HG03457 (cell line): Measurements from ENCODE around the gene CCDC33.

ENCODE experiments used
- ATAC-seq: cut with Tn5 transposase; IDR thresholded peaks from one replicate; pipeline ENCODE4 v1.9.1; 2021; ENCODE audit warnings: moderate number of reproducible peaks; ENCODE audit not compliant: unreplicated experiment

Gene CCDC33

DNA sequence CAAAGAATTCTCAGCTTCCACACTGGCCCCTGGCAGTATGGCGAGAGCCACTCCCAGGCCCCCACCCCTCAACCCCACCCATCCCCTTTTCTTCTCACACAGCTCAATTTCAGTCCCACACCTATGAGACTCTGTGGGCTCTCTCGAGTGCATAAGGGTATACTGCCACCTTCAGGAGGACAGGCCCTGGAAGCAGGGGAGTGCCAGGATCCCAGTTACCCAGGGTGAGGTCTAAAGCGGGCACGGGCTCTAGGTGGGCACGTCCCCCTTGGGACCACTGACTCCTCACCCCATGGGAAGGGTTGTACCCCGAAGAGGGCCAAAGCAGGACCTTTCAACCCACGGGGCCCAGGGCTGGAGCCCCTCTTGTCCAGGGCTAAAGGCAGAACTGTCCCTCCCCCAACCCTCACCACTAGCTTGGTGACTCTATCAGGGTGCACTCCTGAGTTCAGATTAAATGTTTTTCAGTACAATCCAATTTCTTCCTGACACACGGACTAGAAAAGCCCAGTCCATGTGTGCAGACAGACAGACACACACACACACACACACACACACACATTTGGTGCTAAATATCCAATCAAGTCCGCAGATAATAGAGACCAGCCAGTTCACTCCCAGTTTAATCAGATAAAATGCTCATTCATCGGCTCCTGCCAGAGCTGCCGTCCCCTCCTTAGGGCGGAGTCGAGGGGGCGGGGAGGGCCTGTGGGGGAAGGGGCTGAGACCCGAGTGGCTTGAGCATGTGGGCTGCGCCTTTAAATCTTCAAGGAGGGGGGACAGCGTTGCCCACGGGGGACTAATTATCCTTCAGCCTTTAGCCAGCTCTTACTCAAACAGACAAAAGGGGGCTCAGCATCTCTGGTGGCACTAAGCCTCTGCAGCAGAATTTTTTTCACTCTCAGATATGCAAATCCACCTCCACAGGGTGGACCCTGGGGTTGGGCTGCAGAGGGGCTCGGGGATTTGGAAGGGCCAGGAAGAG lies 72.0 kb downstream of the CCDC33 start:
- no peak for ATAC-seq

DNA sequence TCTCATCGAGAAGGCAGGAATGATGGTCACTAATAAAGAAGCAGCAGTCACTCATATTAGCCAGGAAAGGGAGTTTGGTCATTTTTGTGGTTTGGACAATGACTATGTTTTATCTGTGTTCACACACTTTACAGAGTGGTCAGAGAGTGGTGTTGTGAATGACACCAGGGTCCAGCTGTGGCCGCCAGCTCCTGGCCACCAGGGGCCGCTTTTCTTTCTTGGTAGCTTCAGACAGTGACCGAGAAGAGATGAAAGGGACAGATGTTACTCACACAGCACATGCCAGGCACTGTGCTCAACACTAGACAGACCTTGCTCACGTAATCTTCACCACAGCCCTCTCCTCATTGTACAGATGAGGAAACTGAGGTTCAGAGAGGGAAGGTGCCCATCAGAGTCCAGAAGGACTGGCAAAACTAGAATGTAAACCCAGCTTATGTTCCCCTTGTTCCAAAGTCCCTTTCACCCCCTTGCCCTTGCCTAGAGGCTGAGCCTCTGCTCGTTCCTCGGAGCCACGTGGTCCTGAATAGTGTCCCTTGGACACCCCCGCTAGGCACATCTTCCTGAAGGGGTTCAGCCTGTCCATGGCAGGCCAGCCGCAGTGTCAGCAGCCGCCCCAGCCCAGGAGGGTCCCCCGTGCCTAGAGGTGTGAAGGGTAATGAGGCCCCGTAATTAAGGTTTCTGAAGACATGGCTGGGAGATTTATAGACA lies 75.8 kb downstream of the CCDC33 start:
- no peak for ATAC-seq

DNA sequence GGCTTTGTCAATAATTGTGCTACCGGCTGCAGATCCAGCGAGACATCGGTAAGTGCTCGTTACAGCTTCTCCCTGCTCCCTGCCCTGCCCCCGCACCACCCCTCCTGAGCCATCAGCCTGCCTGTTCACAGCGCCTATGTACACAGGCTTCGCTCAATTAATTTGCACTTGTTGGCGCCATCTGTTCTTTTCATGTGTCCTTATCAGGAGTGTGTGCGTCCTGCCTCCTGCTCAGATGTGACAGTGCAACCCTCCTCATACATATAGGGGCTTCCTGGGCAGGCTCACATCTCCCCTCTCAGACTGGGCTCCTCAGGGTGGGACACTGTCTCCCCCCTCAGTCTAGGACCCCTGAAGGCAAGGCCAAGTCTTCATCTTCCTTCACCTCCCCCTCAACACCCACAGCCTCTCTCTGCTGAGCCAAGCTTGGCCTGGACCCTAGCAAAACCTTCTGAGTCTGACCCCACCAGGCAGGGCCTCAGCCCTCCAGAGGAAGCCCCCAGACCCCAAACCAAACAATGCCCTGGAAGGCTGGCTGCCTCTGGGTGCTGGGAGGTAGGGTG lies 76.4 kb downstream of the CCDC33 start:
- ATAC-seq = no peak

DNA sequence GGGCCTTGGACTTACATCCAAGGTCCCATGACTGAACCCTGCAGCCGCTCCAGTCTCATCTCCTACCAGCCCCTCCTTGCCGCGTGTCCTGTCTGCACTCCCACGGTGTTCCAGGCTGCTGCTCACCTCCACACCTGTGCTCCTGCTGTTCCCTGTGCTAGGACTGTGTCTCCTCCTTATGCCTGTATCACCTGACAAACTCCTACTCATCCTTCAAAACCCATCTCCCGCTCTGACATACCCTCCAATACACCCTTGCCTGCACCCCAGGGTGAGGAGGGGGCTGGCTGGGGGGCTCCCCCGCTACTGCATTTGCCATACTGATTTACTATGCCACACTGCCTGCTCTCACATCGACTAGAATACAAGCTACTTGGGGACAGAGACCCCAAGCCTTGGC lies 77.8 kb downstream of the CCDC33 start:
- no peak for ATAC-seq

DNA sequence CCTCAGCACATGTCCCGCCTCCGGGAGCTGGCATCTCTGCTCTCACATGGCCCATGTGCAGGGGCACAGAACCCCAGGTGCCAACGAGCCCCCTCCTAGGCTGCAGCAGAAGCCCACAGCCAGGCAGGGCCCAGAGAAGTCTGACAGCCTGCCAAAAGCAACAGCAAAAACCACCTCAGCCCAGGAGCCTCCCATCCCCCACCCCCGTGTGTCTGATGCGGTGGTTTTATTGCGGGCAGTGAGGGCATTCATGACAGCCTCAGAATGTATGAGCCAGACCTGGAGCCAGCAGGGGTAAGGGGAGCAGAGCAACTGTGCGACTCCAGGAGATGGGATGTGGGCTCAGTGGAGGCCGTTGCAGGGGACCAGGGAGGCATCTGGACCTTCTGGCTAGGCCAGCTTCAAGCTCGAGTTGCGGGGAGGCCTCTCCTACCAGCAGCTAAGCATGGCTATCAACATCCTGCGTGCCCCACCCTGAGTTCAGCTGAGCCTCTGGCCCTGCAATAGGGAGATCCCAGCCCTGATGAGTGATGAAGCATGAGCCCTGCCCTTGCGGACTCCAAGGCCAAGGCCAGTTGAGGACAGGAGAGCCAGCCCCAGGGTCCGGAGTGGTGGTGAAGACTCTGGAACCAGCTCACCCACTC lies 78.8 kb downstream of the CCDC33 start:
- ATAC-seq = no peak

DNA sequence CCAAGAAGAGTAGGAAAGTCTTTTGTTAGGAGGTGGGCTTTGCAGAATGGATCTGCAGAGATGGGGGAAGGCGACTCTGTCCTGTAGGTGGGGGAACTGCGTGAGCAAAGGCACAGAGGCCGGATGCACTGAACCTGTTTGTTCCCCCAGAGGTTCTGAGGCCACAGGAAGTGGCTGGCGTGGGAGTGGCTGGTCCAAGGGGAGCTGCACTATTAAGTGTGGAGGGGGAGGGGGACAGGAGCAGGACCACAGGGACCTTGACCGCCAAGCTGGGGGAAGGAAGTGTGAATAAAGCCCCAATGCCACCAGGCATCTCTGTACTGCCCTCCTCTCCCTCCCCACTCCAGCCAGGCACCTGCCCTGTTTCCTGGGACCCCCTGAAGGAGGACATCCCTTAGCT lies 79.5 kb downstream of the CCDC33 start:
- no peak for ATAC-seq

DNA sequence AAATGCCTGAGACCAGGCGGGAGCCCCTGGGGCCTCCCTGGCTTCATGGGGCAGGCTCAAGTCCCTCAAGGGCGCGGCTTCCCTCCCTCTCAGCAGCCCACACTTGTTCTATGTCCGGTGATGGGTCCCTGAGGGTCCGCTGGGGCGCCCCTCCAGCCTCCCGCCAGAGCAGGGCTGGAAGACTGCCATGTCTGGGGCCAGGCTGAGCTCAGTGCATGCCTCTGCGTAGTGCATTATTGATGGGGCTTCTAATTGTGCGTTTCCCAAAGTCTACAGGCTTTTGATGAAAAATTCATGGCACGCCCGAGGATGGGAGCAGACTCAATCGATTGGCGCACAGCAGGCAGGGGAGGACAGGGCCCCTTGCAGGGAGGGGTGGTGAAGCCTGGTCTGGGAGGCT lies 80.0 kb downstream of the CCDC33 start:
- no peak for ATAC-seq

DNA sequence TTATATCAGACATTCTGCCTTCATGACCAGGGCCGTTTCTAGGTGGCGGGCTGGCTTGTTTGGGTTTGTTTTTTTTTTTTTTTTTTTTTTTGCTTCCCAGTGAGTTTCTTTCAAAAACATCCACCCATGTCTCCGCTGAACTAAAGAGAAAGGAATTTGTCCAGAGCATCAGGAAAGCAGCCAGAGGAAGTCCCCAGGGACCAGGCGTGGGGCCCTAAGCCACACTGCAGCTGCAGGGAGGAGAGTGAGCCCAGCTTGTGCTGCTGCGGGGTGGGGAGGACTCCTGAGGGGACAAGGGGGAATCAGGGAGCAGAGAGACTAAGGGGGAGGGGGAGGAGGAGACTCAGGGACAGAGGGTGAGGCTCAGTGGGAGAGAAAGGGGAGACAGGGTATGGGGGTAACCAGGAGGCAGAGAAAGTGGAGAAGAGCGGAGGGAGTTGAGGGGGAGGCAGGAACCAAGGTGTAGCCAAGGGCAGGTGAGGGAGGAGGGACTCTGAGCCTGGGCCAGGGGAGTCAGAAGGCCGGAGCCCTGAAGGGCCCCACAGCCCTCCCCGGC lies 81.8 kb downstream of the CCDC33 start:
- ATAC-seq = no peak

DNA sequence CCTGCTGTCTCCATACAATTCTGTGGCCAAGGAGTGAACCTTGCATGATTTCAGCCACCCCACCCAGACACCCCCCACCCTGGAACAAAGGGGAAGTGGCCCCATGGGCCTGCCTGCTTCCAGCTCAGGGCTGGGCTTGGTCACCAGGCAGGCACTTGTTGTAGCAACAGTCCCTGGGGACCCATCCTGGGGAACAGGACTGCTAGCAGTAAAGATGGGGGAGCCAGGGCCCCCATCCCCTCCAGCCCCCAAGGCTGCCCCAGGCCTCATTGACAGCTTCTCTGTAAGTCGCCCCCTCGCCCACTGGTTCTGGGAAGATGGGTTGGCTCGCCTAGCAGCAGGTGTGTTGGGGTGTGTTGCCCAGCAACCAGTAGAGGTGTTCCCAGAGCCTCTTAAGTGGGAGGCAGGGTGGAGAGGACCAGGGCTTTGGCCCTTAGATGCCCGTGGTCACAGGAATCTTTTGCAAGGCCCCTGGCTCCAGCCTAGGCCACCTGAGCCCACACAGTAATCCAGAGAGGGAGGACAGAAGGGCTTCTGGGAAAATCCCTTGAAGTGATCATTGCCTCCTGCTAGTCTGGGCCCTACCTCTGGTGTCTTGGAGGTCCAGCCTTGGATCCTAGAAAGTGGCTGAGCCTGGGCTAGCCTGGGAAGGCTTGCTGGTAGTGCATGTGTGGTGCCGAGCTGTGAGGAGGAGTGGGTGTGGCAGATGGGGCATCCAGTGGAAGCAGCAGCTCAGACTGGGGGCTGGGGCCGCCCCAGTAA lies 82.4 kb downstream of the CCDC33 start:
- ATAC-seq = no peak

DNA sequence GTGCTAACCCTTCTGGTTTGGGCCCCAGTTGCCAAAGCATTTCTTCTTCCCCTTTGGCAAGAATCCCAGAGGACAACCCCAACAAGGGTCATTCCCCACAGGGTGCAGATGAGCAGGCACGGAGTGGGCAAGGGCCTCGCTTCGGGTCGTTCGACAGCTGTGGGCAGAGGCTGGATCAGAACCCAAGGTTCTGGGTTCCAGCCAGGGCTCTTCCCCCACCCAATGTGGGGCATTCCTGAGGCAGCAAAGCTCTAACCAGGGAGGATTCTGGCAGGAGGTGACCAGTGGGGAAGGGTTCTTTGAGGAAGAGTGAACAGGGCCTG lies 83.0 kb downstream of the CCDC33 start:
- ATAC-seq = no peak

DNA sequence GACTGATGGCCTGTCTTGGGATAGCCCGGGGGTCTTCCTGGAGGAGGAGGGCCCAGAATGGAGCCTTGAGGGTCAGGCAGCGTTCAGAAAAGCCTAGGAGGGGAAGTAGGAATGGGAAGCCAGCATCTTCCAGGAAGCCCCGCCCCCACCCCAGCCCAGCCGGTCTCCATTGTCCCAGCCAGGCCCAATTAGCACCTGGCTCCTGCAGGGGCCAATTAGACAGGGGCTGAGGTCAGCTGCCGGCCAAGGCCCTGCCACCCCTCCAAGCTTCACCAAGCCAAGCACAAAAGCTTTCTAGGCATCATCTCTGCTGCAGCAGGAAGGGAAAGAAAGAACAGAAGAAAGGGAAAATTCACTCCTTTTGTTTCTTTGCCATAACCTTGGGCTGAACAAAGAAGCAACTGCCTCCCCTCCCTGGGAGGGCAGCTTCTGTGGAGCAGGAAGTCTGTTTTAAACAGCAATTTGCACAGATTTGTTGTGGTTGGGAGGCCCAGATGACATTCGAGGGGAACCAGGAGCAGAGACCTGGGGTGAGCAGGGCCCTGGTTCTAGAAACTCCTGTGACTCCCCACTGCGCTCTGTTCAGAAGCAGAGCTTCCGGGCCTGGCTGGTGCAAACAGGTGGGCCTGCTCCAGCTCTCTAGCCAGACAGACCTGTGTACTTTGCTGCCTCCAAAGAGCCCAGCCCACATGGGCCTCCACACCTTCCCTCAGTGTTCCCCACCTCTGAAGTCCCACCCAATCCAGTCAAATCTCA lies 83.6 kb downstream of the CCDC33 start:
- ATAC-seq = no peak

DNA sequence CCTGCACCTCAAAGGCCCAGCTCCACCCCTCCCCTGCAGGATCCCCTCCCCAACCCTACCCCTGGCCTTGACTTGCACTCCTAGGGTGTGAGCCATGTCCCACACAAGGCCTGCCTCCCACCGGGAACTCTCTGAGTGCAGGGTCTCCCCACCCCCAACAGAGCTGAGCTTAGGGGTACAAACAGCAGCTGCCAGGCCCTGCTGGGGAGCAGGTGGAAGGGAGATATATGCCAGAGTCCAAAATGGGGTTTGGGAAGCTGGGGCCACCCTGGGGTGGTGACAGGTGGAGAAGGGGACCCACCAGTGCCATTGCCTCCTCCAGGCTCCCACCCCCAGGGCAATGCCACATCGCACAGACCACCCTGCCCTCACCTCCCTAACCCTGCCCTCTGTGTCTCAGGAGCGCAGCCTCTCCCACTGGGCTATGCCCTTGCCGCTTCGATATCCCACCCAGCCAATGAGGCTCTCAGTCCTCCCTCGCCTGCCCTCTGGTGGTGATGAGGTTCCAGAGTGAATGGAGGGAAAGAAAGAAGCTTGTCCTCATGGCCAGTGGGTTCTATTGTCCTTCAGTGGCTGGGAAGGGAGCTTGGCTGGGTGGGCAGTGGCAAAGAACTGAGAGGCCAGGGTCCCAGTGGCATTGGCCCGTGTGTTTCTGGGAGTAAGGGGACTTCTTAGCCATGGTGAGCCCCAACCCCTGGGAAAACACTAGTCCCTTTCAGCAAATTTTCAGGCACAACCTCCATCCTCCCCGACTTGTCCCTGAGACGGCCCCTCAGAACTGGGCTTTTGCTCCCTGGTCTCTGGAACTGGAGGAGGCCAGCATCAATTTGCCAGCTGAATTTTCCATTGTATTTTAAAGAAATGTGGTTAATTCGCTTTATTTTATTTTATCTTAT lies 84.5 kb downstream of the CCDC33 start:
- ATAC-seq = no peak

DNA sequence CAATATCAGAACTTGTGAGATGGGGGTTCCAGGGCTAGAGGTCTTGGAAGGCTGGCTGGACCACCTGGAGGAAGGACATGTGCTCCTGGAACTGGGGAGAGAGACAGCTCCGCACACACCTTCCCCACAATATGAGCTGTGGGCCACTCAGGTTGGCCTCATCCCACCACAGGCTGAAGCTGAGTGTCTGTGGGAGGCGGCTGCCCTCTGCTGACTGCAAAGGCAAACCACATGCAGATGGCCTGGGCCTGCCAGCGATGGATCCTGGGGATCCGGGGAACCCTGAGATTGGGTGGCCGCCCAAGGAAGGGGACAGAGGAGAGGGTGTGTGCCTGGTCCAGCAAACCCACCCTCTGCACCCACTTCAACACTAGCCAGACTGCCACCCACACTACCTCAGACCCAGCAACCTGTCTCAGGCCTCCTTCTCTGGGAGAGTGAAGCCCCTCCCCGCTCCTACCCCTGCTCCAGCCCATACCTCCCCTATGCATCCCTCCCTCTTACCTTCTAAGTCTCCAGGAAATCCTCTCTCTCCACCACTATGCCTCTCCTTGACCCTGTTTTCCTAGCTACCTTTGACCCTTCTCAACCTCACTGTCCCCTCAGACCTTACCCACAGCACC lies 86.5 kb downstream of the CCDC33 start:
- ATAC-seq = no peak

DNA sequence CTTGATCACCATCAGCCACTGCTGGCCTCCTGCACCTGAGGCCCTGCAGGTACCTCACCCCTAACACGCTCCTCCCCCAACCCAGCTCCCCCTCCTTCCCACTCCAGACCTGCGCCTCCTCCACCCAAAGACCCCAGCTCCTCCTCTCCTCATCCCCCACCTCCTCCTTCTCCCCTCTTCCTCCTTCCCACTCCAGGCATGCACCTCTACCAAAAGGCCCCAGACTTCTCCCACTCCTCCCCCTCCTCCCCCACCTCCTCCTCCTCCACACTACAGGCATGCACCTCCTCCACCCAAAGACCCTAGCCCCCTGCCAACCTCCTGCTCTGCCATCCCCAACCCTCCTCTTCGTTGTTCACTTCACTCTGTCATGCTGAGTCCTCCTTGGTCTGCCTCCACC lies 88.6 kb downstream of the CCDC33 start:
- no peak for ATAC-seq

DNA sequence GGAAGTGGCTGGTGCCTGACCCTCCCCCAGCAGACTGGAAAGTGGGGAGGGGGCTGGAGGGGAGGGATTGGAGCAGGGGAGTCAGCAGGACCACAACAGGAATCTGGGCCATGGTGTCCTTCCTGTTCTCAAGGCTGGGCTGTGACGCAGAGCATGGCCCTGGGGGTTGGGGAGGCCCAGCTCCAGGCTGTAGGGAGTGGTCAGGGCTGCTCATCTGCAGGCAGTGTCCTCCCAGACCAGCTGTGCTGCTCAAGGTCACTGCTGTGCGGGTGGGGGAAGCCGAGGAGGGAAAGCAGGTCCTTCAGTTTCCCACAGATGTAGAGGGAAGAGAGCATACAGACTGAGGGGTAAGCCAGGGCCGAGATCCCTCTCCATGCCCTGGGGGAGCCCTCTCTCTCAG lies 90.6 kb downstream of the CCDC33 start:
- ATAC-seq = no peak

DNA sequence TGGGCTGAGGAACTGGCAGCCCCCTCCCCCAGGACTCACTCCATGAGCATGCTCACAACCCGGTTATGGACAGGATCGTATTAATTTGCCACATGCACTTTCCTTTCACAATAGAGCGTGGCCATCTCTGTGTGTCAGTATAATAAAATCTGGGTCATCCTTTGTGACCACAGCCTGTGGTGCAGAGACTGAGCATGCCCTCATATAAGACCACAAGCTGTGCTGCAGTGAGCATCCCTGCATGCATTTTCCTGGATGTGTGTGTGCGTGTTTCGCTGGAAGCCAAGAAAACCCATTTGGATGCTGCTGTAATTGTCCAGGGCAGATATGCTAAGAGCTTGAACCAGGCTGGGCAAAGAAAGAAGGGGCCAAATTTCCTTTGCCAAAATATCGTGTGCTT lies 91.6 kb downstream of the CCDC33 start:
- no peak for ATAC-seq

DNA sequence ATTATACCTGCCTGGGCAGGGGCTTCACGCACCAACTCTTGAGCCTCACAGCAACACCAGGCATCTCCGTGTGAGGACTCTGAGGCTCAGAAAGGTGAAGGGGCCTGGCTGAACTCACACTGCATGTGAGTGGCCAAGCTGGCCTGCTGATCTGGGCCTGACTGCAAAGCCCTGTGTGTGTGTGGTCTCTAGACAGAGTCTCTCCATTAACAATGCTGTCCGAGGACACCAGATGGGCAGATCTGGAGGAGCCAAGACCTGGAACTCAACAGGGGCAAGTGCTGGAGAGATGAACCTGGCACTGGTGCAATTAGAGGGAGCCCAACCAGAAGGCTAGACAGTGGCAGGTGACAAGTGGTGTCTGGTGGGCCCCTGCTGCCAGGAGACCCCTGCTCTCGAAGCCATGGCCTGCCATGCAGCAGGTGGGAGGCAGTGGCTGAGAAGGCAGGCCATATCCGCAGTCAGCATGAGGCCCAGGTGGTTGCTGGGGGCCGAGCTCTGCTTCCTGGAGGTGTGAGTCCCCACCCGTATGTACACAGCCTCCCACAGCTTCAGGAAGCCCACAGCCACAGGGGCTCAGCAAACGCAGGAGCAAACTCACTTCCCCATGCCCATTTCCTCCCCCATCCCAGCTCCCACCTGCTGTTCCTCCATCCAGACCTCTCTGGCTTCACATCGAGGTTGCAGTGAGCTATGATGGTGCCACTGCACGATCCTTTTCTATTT lies 92.4 kb downstream of the CCDC33 start:
- no peak for ATAC-seq
